A549 treated with DMSO at 1 μM for 4 hours (cell line): ENCODE results near the gene VMA21. TPM values are rescaled to one million over a fixed set of nuclear protein-coding genes. Genes with fewer than 3 reads are reported as not detected.

Experiments
- total RNA-seq: library from RNA; stranded (reverse); fragments of 200-300 nt; extraction: Qiagen RNA extraction; gene quantifications from 5 replicates; pipeline ENCODE4 v1.2.3, GENCODE V29; 2022; ENCODE audit warnings: low read depth

Gene VMA21, protein sequence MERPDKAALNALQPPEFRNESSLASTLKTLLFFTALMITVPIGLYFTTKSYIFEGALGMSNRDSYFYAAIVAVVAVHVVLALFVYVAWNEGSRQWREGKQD
- total RNA-seq, result 19.1 to 33.2 TPM (median 27.8 TPM) in 5 replicates

DNA sequence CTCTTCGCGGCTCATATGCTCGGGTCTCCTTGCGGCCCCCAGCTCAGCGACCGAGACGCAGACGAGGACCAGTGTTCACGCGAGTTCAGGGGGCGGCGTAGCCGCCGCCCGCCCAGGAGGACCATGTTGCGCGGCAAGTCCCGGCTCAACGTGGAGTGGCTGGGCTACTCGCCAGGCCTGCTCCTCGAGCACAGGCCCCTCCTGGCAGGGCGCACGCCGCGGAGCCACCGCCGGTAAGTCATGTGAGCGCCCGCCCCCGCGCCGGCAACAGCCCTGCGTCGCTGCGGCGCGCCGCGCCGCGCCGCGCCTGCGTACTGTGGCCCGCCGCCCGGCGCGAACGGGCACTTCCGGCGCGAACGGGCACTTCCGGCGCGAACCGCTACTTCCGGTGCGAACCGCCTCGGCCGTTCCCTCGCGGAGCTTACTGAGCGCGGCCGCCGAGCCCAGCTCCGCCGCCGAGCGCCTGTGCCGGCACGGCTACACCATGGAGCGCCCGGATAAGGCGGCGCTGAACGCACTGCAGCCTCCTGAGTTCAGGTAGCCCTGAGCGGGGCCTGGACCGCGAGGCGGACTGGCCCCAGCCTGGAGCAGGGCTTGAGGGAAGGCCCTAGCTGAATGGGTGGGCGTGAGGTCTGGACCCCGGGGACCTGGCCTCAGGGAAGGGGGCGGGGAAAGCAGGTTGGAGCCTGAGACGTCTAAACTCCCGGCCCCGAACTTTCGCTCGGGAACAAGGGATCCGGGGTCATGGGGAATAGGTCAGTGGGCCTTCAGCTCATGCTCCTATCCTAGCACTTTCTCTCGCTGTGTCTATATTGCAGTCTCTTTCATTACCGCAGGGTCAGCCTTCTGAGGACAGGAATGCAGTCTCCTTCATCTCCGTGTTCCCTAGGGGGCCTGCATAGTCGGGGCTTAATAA, at the start of gene VMA21:
TSS of gene VMA21 (plus strand) at position 382 of the 916 bp plus-strand sequence. CDS start at position 485, 103 bp downstream.

Other genes with a start within 250 kb of the VMA21 start
- 0.07 to 0.23 TPM (median 0.17 TPM) in 4 of 5 replicates, not detected in the other for gene GPR50, start 220.6 kb upstream of the VMA21 start, total RNA-seq
- gene PASD1, start 166.5 kb downstream of the VMA21 start, total RNA-seq, result not detected in 5 replicates